HG03378 (cell line): Measurements from ENCODE around the gene NFKB2.

Source experiments
- ATAC-seq: cut with Tn5 transposase; IDR thresholded peaks from one replicate; pipeline ENCODE4 v1.9.1; 2021; ENCODE audit warnings: mild to moderate bottlenecking, moderate library complexity; ENCODE audit not compliant: unreplicated experiment

The NFKB2 gene

DNA sequence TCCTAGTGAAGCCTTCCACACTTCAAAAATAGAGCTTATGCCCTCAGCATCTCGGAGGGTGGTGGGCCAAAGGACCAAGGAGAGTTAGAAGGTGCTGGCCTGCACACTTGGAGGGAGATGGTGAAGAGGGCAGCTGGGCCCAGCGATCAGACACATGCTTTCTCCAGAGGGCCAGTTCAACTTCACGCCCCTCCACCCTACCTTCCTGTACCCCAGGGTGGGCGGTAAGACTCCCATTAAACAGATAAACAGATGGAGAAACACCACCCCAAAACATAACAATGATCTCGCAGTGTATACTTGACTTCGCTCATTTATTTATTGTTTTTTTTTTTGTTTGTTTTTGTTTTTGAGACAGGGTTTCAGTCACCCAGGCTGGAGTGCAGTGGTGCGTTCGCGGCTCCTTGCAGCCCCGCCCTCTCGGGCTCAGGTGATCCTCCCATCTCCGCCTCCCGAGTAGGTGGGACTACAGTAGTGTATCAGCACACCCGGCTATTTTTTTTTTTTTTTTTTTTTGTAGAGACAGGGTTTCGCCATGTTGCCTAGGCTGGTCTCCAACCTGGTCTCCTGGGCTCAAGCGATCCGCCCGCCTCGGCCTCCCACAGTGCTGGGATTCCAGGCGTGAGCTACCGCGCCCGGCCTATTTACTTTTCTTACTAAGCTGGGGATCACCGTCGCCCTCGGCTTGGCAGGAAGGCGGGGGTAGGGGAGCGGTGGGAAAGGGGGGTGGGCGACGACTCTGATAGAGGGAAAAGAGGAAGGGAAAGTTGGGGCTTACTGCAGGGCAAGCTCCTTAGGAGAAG is 54.0 kb downstream of the NFKB2 start:
- ATAC-seq, result no peak

DNA sequence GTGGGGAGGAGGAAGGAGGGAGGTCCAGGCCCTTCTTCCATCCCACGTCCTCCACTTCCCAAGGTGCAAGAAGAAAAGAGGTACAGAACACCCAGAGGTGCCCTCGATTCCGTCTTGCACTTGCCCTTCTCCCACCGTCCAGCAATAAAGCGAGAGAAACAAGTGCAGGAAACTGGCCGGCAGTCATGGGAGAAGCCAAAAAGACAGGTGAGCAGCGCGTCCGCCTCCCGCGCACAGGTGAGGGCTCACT is 54.5 kb downstream of the NFKB2 start:
- no peak for ATAC-seq

DNA sequence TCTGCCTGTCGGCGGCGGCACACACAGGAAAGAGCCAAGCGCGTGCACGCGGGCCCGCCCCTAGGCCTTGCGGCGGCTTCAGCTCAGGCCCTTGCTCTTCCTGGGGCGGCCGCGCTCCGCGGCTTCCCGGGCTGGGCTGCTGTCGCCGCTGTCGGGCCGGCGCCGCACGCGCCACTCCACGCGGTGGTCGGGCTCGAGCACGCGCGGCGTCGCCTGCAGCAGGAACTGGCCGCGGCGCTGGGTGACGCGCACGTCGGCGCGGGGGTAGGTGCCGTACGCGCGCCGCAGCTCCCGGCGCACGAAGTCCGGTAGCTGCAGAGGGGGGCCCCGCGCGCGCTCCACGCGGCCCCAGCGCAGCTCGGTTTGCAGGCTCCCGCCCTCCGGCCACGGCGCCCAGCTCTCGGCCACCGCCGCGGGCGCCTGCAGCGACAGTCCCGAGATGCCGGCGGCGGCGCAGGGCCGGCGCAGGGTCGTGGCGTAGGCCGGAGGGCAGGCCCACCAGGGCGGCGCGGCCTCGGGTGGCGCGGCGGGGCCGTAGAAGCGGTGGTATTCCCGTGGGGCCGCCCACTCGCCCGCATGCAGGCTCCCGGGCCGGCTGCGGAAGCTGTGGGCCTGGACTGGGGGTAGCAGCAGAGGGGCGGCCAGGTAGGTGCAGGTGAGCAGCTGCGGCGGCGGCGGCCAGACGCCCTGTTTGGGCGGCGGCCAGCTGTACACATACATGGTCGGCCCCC is 55.0 kb downstream of the NFKB2 start:
- ATAC-seq, result peak; percentile 39

DNA sequence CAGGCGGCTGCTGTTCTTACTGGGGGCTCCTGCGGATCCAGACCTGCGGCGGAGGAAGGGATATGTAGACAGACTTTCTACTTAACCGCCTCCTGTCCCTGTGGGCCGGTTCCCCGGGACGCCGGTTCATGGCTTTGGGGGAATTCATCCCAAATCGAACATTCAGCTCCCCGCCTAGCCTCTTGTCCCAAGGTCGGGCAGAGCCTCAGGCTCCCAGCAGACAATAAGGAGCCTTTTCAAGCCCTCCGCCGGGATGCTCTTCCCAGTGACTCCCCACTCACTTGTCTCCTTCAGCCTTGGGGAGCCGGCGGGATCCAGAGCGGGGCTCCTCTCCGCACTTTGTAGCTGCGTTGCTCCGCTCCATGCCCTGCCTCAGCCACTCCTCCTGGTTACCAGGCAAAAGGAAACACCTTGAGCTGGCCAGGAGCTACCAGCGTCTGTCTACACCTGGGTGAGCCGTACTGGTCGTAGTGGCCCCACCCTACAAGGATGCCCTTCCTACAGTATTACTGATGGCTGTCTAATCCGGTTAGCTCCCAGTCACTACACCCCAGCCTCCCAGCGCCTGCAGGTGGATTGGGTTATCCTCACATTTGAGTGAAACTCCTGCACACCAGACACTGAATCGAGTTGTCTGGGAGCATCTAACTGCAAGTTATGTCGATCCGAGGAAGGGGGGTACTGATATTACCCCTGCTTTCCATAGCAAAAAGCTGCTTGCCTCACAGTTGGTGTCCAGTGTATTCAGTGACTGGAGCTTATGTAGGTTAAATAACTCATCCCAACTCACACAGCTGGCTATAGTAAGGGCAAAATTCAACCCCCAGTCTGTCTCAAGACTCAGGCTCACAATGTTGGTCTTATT is 55.8 kb downstream of the NFKB2 start, which contains the start of gene C10orf95:
Gene C10orf95, minus strand, starts transcription at position 439 of the 865 bp plus-strand sequence. CDS start 450 bp downstream, outside the sequence.
- ATAC-seq, result peak; percentile 6
